ENCODE measurements around the gene MRPL19.

DNA sequence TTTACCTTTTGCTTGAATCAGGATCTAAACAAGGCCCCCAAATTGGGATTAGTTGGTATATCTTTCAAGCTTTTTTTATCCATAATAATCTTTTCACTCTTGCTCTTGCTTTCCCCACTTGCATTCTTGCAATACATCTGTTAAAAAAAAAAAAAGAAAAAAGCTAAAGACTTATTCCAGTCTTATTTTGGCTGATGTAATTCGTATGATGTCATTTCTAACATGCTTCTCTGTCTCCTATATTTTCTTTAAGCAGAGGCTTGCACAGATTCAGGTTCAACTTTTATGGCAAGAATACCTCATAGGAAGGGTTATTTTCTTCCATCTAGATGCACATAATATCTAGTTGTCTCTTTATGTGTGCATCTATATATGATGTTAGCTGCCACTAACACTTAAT lies 73.9 kb downstream of the MRPL19 start:
- TF ChIP-seq, protein P1, sequence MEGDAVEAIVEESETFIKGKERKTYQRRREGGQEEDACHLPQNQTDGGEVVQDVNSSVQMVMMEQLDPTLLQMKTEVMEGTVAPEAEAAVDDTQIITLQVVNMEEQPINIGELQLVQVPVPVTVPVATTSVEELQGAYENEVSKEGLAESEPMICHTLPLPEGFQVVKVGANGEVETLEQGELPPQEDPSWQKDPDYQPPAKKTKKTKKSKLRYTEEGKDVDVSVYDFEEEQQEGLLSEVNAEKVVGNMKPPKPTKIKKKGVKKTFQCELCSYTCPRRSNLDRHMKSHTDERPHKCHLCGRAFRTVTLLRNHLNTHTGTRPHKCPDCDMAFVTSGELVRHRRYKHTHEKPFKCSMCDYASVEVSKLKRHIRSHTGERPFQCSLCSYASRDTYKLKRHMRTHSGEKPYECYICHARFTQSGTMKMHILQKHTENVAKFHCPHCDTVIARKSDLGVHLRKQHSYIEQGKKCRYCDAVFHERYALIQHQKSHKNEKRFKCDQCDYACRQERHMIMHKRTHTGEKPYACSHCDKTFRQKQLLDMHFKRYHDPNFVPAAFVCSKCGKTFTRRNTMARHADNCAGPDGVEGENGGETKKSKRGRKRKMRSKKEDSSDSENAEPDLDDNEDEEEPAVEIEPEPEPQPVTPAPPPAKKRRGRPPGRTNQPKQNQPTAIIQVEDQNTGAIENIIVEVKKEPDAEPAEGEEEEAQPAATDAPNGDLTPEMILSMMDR (IDR thresholded peaks at IDR 0.05; ENCODE audit: borderline replicate concordance, extremely low read depth, low read length, poor library complexity, severe bottlenecking) = no peak
- TF ChIP-seq EZH2 (IDR thresholded peaks at IDR 0.05; ENCODE audit: borderline replicate concordance, low read depth, low read length, severe bottlenecking) = no peak
